H7 (cell line): ENCODE data around the gene TBCC. TPM values are rescaled to one million over a fixed set of nuclear protein-coding genes. Genes with fewer than 3 reads are reported as not detected.
A peak's percentile ranks its signal among the peaks of the same experiment; 100 is the strongest.

Experiments used
- DNase-seq: peaks from one replicate; pipeline ENCODE4 v3.0.0; 2012
- H3K27me3 ChIP-seq: 2 replicates; pipeline ENCODE4 v1.6.0; 2011; ENCODE audit warnings: mild to moderate bottlenecking, low read length; ENCODE audit not compliant: control insufficient read depth, insufficient read depth
- H3K36me3 ChIP-seq: replicated peaks from 2 replicates; pipeline ENCODE4 v1.5.1; 2011; ENCODE audit warnings: low read length; ENCODE audit not compliant: control insufficient read depth, insufficient read depth
- H3K4me3 ChIP-seq: 2 replicates; pipeline ENCODE4 v1.5.1; 2011; ENCODE audit warnings: low read depth, mild to moderate bottlenecking, control low read depth, low read length, moderate library complexity; ENCODE audit not compliant: insufficient read depth
- total RNA-seq: library from RNA; depleted of rRNA; stranded (reverse); fragments of >200 nt; shearing (Covaris generic); gene quantifications from 2 replicates; pipeline ENCODE4 v1.2.3, GENCODE V29; 2014

TBCC gene
- total RNA-seq, 1 experiment from 2014 or later, result 65.8 TPM

DNA sequence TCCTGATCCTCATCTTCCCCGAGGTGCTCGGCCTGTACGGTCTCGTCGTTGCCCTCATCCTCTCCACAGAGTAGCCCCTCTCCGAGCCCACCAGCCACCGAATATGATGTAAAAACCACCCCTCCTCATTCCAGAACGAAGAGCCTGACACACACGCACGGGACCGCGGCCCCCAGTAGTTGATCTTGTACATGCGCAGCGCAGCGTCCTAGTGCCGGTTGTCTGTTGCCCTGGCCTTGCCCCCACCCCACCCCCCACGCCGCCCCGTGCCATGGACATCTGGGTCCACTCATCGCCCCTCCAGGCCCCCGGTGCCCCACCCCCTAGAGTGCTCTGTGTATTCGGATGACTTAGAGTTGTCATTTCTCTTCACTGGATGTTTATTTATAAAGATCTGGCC is 18.3 kb downstream of the TBCC start:
- no peak overlapping the region for H3K4me3 ChIP-seq
- no peak for DNase-seq

DNA sequence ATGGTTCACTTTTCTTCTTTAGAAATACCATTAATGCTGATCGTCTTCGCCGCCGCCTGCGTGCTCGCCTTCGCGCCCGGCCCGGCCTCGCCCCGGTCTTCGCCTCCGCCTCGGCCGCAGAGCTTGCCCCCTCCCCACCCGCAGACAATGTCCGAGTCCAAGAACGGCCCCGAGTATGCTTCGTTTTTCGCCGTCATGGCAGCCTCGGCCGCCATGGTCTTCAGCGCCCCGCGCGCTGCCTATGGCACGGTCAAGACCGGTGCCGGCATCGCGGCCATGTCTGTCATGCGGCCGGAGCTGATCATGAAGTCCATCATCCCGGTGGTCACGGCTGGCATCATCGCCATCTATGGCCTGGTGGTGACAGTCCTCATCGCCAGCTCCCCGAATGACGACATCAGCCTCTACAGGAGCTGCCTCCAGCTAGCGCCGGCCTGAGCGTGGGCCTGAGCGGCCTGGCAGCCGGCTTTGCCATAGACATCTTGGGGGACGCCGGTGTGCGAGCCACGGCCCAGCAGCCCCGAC is 18.8 kb downstream of the TBCC start:
- peak; percentile 57 for DNase-seq
- H3K4me3 ChIP-seq, result no peak overlapping the region

More for the DNA sequence above, 18.3 kb downstream of the TBCC start:
- no peaks in the 10 kb centered on the region for H3K27me3 ChIP-seq
- H3K36me3 ChIP-seq, result no peaks in the 10 kb centered on the region

DNA sequence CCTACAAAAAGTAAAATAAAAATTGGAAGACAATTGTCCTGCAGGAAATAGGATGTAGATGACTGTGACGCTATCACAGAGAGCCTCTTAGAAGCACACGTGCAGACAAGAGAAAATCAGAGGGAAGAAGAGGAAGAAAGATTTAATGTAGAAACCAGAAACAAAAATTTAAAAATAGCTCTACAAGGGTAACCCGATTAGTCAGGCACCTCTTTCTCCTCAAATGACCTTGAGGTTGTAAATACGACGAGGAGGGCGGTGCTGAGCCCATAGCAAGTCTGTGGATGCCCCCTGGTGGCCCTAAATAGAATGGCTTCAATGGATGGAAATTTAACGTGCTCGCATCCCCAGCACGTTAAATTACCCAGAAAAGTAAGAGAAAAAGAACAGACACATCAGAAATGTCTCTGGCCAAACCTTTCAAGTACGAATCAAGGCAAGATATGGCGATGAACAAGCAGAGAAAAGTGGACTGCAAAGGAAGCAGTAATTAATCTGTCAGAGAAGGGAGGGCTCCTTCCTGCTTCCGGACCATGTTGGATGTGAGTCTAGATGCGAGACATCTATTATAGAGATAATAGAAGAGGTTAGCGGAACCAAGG is 19.3 kb downstream of the TBCC start:
- H3K36me3 ChIP-seq, result no peaks in the 10 kb centered on the region
- DNase-seq, result peak; percentile 90
- H3K4me3 ChIP-seq, result no peak overlapping the region
- no peaks in the 10 kb centered on the region for H3K27me3 ChIP-seq

More for the DNA sequence above, 18.8 kb downstream of the TBCC start:
- no peaks in the 10 kb centered on the region for H3K36me3 ChIP-seq
- H3K27me3 ChIP-seq, result no peaks in the 10 kb centered on the region

DNA sequence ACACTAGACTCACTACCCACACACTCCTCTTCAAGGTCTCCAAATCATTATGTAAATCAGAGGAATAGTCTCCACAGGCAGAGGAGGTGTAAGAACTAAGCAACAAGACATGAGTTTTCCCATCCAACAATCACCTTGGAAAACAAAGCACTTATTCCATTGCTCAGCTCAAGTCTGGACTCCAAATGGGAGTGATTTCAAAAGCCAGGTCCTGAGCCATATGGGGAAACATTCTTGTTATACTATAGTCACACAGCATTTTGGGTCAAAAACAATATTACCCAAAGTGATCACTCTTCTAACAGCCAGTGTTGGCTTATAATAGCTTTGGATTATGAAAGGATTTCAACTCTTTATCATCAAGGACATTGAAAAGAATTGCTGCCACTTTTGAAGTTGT is 19.9 kb downstream of the TBCC start:
- no peaks in the 10 kb centered on the region for H3K27me3 ChIP-seq
- no peaks in the 10 kb centered on the region for H3K36me3 ChIP-seq
- no peak for DNase-seq
- H3K4me3 ChIP-seq, result no peak overlapping the region

- no peak overlapping the region for H3K4me3 ChIP-seq
- no peaks in the 10 kb centered on the region for H3K27me3 ChIP-seq
- no peak for DNase-seq
- no peaks in the 10 kb centered on the region for H3K36me3 ChIP-seq
Observed at GRCh38 chr6:42724825-42725224, 21.1 kb downstream of the TBCC start.

GRCh38 chr6:42722497-42722896 is 23.4 kb downstream of the TBCC start, which contains the start of gene PRPH2:
Gene PRPH2, minus strand, starts transcription at chr6:42722597. Its CDS starts 263 bp downstream, at chr6:42722334.
- DNase-seq, result no peak
- no peaks in the 10 kb centered on the region for H3K27me3 ChIP-seq
- H3K4me3 ChIP-seq, result no peak within 1 kb of the TSS
- no peaks in the 10 kb centered on the region for H3K36me3 ChIP-seq

DNA sequence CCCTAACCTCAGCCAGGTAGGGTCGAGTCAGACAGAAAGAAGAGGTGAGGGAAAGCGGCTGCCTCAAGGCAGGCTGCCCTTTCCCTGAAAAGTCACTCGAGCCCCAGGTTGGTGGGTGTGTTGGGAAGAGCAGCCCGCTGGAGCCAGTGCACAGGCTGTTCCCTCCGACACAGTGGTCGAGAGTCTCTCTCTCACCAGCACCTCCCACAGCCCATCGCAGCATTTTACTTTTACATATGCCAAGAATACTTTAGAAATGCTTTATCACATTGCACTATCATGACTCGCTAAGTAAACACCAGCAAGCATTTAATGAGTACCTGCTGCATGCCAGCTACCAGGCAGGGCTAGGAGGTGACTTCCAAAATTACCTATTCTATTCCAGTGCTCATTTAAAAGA is 25.2 kb downstream of the TBCC start:
- Histone ChIP-seq H3K4me3 (no peak overlapping the region), H3K27me3 (no peaks in the 10 kb centered on the region), H3K36me3 (no peaks in the 10 kb centered on the region)
- no peak for DNase-seq

DNA sequence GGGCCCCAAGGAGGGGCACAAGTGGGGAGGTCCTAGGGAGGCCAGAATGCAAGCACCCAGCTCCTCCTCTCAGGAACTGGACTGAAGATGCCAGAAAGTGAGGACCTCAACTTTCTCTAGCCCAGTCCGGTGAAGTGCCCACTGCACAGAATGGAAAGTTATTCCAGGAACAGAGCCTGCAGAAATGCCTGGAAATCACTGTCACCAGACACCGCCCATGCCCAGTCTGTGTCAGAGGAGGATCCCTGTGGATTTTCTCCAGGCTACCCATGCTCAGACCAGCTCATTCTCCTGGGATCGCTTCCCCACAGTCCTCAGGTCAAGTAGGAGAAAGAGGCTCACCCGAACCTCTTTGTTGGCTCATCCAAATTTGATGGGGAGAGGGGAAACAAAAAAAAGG is 30.0 kb downstream of the TBCC start:
- no peak for DNase-seq
- Histone ChIP-seq H3K27me3 (no peaks in the 10 kb centered on the region; the same call in 1 of the 2 replicates), H3K4me3 (no peak overlapping the region), H3K36me3 (no peaks in the 10 kb centered on the region)

DNA sequence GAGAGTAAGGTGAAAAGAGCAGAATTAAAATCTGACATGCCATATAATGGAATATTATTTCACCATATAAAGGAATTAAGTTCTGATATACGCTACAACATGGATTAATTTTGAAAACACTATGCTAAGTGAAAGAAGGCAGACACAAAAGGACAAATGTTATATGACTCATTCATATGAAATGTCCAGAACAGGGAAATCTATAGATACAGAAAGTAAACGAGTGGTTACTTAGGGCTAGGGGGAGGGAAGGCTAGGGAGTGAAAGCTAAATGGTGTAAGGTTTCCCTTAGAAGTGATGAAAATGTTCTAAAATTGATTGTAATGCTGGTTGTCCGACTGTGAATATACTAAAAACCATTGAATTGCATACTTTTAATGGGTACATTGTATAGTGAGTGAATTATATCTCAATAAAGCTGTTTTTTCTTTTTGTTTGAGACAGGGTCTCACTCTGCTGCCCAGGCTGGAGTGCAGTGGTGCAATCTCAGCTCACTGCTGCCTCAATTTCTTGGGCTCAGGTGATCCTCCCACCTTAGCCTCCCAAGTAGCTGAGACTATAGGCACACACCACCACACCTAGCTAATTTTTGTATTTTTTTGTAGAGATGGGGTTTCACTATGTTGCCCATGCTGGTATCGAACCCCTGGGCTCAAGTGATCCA is 31.7 kb downstream of the TBCC start:
- no peaks in the 10 kb centered on the region; the same call in 1 of the 2 replicates for H3K27me3 ChIP-seq
- no peak for DNase-seq
- H3K4me3 ChIP-seq, result no peak overlapping the region
- no peaks in the 10 kb centered on the region for H3K36me3 ChIP-seq

- no peak overlapping the region for H3K4me3 ChIP-seq
- H3K27me3 ChIP-seq, result no peaks in the 10 kb centered on the region; the same call in 1 of the 2 replicates
- H3K36me3 ChIP-seq, result no peaks in the 10 kb centered on the region
- no peak for DNase-seq
Observed at GRCh38 chr6:42711930-42712329, 34.0 kb downstream of the TBCC start.

- Histone ChIP-seq H3K4me3 (no peak overlapping the region), H3K27me3 (no peaks in the 10 kb centered on the region; the same call in 1 of the 2 replicates), H3K36me3 (no peaks in the 10 kb centered on the region)
- peak; percentile 68 for DNase-seq
Observed at GRCh38 chr6:42710316-42710715, 35.6 kb downstream of the TBCC start.

DNA sequence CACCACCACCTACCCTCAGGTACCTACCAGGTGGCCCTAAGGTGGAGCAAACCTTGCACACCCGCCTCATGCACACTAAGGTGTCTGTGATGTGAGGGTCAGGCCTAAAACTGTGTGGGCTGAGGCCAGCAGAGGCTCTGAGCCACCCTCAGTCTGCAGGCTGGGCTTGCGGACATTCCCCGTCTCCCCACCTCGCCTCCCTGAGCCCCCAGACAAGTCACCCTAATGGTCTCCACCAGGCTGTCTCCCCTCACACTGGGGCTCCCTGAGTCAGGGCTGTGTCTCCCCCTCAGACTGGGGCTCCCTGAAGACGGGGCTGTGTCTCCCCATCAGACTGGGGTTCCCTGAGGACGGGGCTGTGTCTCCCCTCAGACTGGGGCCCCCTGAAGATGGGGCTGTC is 36.0 kb downstream of the TBCC start:
- Histone ChIP-seq H3K36me3 (no peaks in the 10 kb centered on the region), H3K27me3 (no peaks in the 10 kb centered on the region; the same call in 1 of the 2 replicates), H3K4me3 (no peak overlapping the region)
- DNase-seq, result no peak

- Histone ChIP-seq H3K36me3 (no peaks in the 10 kb centered on the region), H3K27me3 (no peaks in the 10 kb centered on the region; the same call in 1 of the 2 replicates), H3K4me3 (no peak overlapping the region)
- no peak for DNase-seq
Observed at GRCh38 chr6:42708096-42708495, 37.8 kb downstream of the TBCC start.

DNA sequence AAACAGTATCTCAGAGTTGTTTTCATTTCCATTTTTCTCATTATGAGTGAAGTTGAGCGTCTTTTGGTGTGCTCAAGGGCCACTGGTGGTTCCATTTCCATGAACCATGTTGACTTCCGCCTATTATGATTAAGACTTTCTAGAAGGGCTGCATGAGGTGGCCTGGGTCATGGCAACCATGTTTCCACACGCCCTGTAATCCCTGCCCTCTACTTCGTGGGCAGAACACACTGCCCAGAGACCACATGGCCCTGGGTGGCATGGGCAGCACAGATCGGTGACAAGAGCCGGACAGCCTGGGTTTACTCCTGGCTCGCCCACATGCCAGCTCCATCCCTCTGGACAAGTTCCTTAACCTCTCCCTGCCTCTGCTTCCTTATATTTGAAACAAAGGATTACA is 38.3 kb downstream of the TBCC start:
- no peaks in the 10 kb centered on the region for H3K36me3 ChIP-seq
- no peak for DNase-seq
- no peak overlapping the region for H3K4me3 ChIP-seq
- H3K27me3 ChIP-seq, result no peaks in the 10 kb centered on the region; the same call in 1 of the 2 replicates

- no peak overlapping the region for H3K4me3 ChIP-seq
Observed at GRCh38 chr6:42704937-42705374, 40.9 kb downstream of the TBCC start.

More at GRCh38 chr6:42704937-42705374, 40.9 kb downstream of the TBCC start:
- Histone ChIP-seq H3K36me3 (no peaks in the 10 kb centered on the region), H3K27me3 (no peaks in the 10 kb centered on the region)
- DNase-seq, result no peak
